C4-2B (cell line): ENCODE results near the gene GADD45B.

Experiments used
- H3K27ac ChIP-seq: fragments of 450-650 bp; 2 replicates; pipeline ENCODE4 v1.5.1; 2017
- CTCF ChIP-seq: fragments of 450-650 bp; conservative IDR thresholded peaks from 2 replicates; pipeline ENCODE4 v1.5.1; 2017; ENCODE audit warnings: mild to moderate bottlenecking
- ZFX ChIP-seq: fragments of 450-650 bp; IDR thresholded peaks from 2 replicates; pipeline ENCODE4 v1.6.1; 2017

GADD45B gene

DNA sequence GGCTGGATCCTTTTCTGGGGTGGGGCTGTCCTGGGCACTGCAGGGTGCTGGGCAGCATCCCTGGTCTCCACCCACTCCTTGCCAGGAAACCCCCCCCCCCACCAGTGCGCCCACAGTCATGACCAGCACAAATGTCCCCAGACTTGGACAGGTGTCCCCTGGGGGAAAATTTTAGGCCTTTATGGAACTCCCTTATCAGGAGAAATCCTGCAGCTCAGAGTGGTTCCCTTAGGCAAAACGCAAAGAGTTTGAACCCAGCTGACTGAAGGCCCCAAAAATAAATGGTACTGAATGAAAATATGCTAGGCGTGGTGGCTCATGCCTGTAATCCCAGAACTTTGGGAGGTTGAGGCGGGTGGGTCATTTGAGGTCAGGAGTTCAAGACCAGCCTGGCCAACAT, 51.8 kb downstream of the GADD45B start:
- TF ChIP-seq CTCF = no peak
- TF ChIP-seq ZFX = no peak
- H3K27ac ChIP-seq = peak overlapping the region; percentile 75
